ENCODE measurements around the gene RPL14. TPM values are rescaled to one million over a fixed set of nuclear protein-coding genes. Genes with fewer than 3 reads are reported as not detected.

Gene RPL14
- total RNA-seq, 2 donors from 2014 or later, result 1,691 to 2,241 TPM

DNA sequence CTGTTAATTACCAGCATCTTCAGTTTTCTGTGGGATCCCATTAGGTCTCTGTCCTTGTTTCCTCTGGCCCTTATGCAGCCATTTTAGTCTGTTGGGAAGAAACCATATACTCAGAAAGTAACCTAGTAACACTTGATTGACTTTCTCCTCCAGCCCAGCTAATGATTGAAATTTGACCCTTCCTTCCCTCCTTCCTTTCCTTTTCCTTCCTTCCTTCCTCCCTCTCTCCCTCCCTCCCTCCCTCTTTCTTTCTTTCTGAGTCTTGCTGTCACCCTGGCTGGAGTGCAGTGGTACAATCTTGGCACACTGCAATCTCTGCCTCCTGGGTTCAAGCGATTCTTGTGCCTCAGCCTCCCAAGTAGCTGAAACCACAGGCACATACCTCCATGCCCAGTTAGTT lies 42.8 kb downstream of the RPL14 start:
- Mint-ChIP-seq H3K36me3 (ENCODE audit: low read depth) (no peaks in the 10 kb centered on the region), H3K9me3 (no peaks in the 10 kb centered on the region), H3K4me3 (no peak overlapping the region), H3K4me1 (no peaks in the 10 kb centered on the region), H3K27ac (no peak overlapping the region), H3K27me3 (ENCODE audit: insufficient read depth) (peaks cover 3% of the 10 kb centered on the region)
- no peaks in the 10 kb centered on the region for H3K4me1 ChIP-seq (ENCODE audit: control insufficient read depth, insufficient read depth, low read length)
- no peaks in the 10 kb centered on the region for H3K36me3 ChIP-seq (ENCODE audit: control insufficient read depth, insufficient read depth, low read length)
- TF ChIP-seq, protein P1, sequence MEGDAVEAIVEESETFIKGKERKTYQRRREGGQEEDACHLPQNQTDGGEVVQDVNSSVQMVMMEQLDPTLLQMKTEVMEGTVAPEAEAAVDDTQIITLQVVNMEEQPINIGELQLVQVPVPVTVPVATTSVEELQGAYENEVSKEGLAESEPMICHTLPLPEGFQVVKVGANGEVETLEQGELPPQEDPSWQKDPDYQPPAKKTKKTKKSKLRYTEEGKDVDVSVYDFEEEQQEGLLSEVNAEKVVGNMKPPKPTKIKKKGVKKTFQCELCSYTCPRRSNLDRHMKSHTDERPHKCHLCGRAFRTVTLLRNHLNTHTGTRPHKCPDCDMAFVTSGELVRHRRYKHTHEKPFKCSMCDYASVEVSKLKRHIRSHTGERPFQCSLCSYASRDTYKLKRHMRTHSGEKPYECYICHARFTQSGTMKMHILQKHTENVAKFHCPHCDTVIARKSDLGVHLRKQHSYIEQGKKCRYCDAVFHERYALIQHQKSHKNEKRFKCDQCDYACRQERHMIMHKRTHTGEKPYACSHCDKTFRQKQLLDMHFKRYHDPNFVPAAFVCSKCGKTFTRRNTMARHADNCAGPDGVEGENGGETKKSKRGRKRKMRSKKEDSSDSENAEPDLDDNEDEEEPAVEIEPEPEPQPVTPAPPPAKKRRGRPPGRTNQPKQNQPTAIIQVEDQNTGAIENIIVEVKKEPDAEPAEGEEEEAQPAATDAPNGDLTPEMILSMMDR (conservative IDR thresholded peaks at IDR 0.05), result no peak
- no peaks in the 10 kb centered on the region for H3K9me3 ChIP-seq (ENCODE audit: control insufficient read depth, low read length)
- no peak overlapping the region for H3K27ac ChIP-seq (ENCODE audit: low read depth, low read length)
- DNase-seq, result no peak
- H3K27me3 ChIP-seq (ENCODE audit: control insufficient read depth, insufficient read depth, low read length, poor library complexity, severe bottlenecking), result no peaks in the 10 kb centered on the region
- WGBS, 2 experiments (ENCODE audit: insufficient coverage in 1 of 2, insufficient read length in 1 of 2), result 90% methylated on average over 1 of the region's 1 CpG; no CpG with 5 or more reads in 1 of the 2 experiments
- H3K4me3 ChIP-seq (ENCODE audit: low read length), result no peak overlapping the region
- H3K9ac ChIP-seq (ENCODE audit: extremely low read depth, low read length, poor library complexity, severe bottlenecking), result no peak overlapping the region

DNA sequence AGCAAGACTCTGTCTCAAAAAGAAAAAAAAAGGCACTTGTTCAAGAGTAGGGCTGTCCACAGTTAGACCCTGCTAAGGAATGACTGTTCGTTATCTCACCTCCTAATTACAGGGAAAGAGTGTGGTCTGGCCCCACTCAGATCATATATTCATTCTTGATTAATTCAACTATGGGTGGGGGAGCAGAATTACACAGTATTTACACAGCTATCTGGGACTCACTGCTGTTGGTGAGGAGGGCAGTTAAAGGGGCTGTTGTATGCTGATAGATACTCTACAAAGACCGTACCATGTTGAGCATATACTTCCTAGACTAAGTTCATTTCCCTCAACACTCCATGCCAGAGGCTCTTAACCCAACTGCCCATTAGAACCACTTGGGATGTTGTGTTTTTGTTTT lies 44.9 kb downstream of the RPL14 start:
- Histone ChIP-seq H3K9ac (ENCODE audit: extremely low read depth, low read length, poor library complexity, severe bottlenecking) (no peak overlapping the region), H3K4me1 (ENCODE audit: control insufficient read depth, insufficient read depth, low read length) (no peaks in the 10 kb centered on the region), H3K4me3 (ENCODE audit: low read length) (no peak overlapping the region), H3K9me3 (ENCODE audit: control insufficient read depth, low read length) (no peaks in the 10 kb centered on the region), H3K27ac (ENCODE audit: low read depth, low read length) (no peak overlapping the region), H3K36me3 (ENCODE audit: control insufficient read depth, insufficient read depth, low read length) (no peaks in the 10 kb centered on the region), H3K27me3 (ENCODE audit: control insufficient read depth, insufficient read depth, low read length, poor library complexity, severe bottlenecking) (no peaks in the 10 kb centered on the region)
- peaks cover 4% of the 10 kb centered on the region for H3K36me3 Mint-ChIP-seq (ENCODE audit: low read depth)
- TF ChIP-seq, protein P1 (conservative IDR thresholded peaks at IDR 0.05), result no peak
- H3K9me3 Mint-ChIP-seq, result peaks cover 4% of the 10 kb centered on the region
- H3K4me3 Mint-ChIP-seq, result no peak overlapping the region
- no peak overlapping the region for H3K27ac Mint-ChIP-seq
- 100% methylated on average over 2 of the region's 2 CpGs; no CpG with 5 or more reads in 1 of the 2 experiments for WGBS, 2 experiments (ENCODE audit: insufficient coverage in 1 of 2, insufficient read length in 1 of 2)
- H3K4me1 Mint-ChIP-seq, result peaks cover 4% of the 10 kb centered on the region
- peaks cover 3% of the 10 kb centered on the region for H3K27me3 Mint-ChIP-seq (ENCODE audit: insufficient read depth)
- no peak for DNase-seq

DNA sequence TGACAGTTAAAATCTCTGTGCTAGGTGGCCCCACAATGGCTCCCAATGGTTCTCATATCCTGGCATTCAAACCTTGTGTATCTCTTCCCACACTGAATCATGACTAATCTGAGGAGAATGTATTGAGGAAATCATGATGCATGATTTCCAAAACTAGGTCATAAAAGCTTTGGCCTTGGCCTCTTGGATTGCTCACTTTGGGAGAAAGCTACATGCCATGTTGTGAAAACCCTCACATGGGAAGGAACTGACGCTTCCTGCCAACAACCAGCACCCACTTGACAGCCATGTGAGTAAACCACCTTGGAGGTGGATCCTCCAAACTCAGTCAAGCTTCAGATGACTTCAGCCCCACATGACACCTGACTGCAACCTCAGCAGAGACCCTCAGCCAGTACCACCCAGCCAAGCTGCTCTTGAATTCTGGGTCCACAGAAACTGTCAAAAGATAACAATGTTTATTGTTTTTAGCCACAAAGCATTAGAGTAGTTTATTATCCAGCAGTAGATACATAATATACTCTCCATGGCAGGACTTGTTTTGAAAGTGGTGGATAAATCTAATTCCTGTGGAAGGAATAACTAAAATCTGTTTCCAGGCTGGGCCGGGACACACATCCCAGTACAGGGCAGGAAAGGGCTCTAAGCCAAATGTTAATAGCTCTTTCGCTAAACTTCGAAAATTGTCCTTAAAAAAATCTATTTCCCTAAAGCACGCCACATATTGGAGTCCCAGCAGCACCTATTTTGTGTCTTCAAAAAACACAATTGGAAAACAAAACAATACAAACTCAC lies 47.7 kb downstream of the RPL14 start:
- TF ChIP-seq, protein P1 (conservative IDR thresholded peaks at IDR 0.05), result no peak
- Histone ChIP-seq H3K4me3 (ENCODE audit: low read length) (peak overlapping the region; percentile 90), H3K9me3 (ENCODE audit: control insufficient read depth, low read length) (peaks cover 5% of the 10 kb centered on the region), H3K36me3 (ENCODE audit: control insufficient read depth, insufficient read depth, low read length) (peaks cover 18% of the 10 kb centered on the region), H3K27me3 (ENCODE audit: control insufficient read depth, insufficient read depth, low read length, poor library complexity, severe bottlenecking) (no peaks in the 10 kb centered on the region), H3K4me1 (ENCODE audit: control insufficient read depth, insufficient read depth, low read length) (no peaks in the 10 kb centered on the region), H3K27ac (ENCODE audit: low read depth, low read length) (no peak overlapping the region), H3K9ac (ENCODE audit: extremely low read depth, low read length, poor library complexity, severe bottlenecking) (no peak overlapping the region)
- WGBS, 2 experiments (ENCODE audit: insufficient coverage in 1 of 2, insufficient read length in 1 of 2), result 89 to 94% methylated on average over 4 to 5 of the region's 5 CpGs
- Mint-ChIP-seq H3K4me1 (peaks cover 4% of the 10 kb centered on the region), H3K27ac (no peak overlapping the region), H3K27me3 (ENCODE audit: insufficient read depth) (peaks cover 3% of the 10 kb centered on the region), H3K9me3 (peaks cover 6% of the 10 kb centered on the region), H3K4me3 (peak overlapping the region; percentile 98), H3K36me3 (ENCODE audit: low read depth) (peaks cover 28% of the 10 kb centered on the region)
- DNase-seq, result no peak

Measured in endodermal cell (in vitro differentiated cells).